Measurements from ENCODE around the gene PRSS23. TPM values are rescaled to one million over a fixed set of nuclear protein-coding genes. Genes with fewer than 3 reads are reported as not detected.
A peak's percentile ranks its signal among the peaks of the same experiment; 100 is the strongest.
"Not testable (repeated sequence)": the region's sequence is repeated elsewhere in the genome, so short reads cannot be mapped to it uniquely, and the experiment has no call there.

Gene PRSS23
- total RNA-seq, 1 experiment from 2014 or later: 633 TPM

GRCh38 chr11:86812981-86813380 lies 12.6 kb downstream of the PRSS23 start:
- no peak for DNase-seq (ENCODE audit: low read depth)

- peak; percentile 62 for DNase-seq (ENCODE audit: low read depth)
Observed at GRCh38 chr11:86814775-86815174, 14.4 kb downstream of the PRSS23 start.

GRCh38 chr11:86815726-86816125 lies 15.4 kb downstream of the PRSS23 start:
- no peak for DNase-seq (ENCODE audit: low read depth)

- DNase-seq (ENCODE audit: low read depth): peak; percentile 74
Observed at GRCh38 chr11:86816251-86816726, 15.9 kb downstream of the PRSS23 start.

GRCh38 chr11:86818462-86819192 lies 18.3 kb downstream of the PRSS23 start:
- peak; percentile 72 for DNase-seq (ENCODE audit: low read depth)

GRCh38 chr11:86824139-86824538 lies 23.8 kb downstream of the PRSS23 start:
- not testable (repeated sequence) for DNase-seq (ENCODE audit: low read depth)

- not testable (repeated sequence) for DNase-seq (ENCODE audit: low read depth)
Observed at GRCh38 chr11:86834376-86834775, 34.0 kb downstream of the PRSS23 start.

- not testable (repeated sequence) for DNase-seq (ENCODE audit: low read depth)
Observed at GRCh38 chr11:86844762-86845508, 44.6 kb downstream of the PRSS23 start.

GRCh38 chr11:86848132-86848531 lies 47.8 kb downstream of the PRSS23 start:
- no peak for DNase-seq (ENCODE audit: low read depth)

- no peak for DNase-seq (ENCODE audit: low read depth)
Observed at GRCh38 chr11:86849679-86850078, 49.3 kb downstream of the PRSS23 start.

Other genes starting within 250 kb of the PRSS23 start
- 0.24 TPM in 1 of 2 replicates, not detected in the other for gene ME3, start 127.9 kb upstream of the PRSS23 start, total RNA-seq (2014; rRNA removed; shearing (Covaris generic))
- gene FZD4, start 154.9 kb downstream of the PRSS23 start, total RNA-seq (2014; rRNA removed; shearing (Covaris generic)): 3.0 and 5.4 TPM in 2 replicates
- gene TMEM135, start 237.4 kb downstream of the PRSS23 start, total RNA-seq (2014; rRNA removed; shearing (Covaris generic)): 6.2 and 19.1 TPM in 2 replicates